HG02763 (cell line): ENCODE results near the gene CDCA5.
A peak's percentile ranks its signal among the peaks of the same experiment; 100 is the strongest.

Experiments used
- ATAC-seq: cut with Tn5 transposase; IDR thresholded peaks from one replicate; pipeline ENCODE4 v1.9.1; 2021; ENCODE audit warnings: mild to moderate bottlenecking, moderate library complexity; ENCODE audit not compliant: unreplicated experiment

CDCA5 gene

DNA sequence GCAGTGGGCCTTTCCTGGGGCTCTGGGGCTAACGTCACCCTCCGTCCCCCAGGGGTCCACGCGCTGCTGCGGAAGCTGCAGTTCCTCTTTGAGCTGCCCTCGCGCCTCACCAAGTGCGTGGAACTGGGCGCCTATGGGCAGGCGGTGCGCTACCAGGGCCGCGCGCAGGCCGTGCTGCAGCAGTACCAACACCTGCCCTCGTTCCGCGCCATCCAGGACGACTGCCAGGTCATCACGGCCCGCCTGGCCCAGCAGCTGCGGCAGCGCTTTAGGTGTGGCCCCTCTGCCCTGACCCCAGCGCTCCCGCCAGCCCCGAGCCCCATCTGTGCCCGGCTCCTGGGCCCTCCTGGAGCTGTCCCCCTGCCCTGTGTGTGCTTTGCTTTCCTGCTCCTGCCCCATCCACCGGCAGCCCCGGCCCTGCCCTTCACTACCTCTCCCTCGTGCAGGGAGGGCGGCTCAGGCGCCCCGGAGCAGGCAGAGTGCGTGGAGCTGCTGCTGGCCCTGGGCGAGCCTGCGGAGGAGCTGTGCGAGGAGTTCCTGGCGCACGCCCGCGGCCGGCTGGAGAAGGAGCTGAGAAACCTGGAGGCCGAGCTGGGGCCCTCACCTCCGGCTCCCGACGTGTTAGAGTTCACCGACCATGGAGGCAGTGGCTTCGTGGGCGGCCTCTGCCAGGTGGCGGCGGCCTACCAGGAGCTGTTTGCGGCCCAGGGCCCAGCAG is 24.1 kb upstream of the CDCA5 start:
- no peak for ATAC-seq

DNA sequence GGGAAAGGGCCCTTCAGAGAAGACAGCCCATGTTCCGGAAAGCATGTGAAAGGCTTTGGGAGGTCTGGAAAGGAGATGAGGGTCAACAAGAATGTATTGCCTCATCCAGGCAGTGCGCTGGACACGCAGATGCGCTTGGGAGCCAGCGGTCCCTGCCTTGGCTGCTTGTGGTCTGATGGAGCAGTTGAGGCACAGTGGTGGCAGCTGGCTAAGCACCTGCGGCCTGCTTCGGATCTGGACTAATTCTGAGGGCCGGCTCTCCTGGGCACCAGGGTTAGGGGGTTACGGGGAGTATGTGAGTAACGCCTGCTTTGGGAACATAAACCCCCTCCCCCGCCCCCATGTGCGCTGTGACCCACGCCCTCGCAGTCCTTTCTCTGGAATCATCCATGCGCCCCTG is 23.2 kb upstream of the CDCA5 start:
- ATAC-seq = no peak

DNA sequence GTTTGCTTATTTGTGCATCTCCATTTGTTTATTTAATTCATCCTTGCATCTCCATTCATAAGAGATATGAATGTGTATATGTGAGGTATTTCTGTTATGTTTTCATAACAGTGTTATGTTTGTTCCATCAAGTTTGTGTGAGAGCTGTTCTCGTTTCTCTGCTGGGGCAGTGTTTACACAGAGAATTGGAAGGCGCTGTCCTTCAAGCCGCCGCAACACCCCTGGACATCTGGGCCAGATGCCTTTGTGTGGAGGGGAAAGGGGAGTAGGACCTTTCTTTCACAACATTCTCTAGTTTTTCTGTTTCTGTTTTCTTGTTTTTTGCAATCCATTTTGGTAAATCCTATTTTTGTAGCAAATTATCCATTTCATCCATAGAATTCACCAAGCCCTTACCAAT is 20.8 kb upstream of the CDCA5 start:
- no peak for ATAC-seq

DNA sequence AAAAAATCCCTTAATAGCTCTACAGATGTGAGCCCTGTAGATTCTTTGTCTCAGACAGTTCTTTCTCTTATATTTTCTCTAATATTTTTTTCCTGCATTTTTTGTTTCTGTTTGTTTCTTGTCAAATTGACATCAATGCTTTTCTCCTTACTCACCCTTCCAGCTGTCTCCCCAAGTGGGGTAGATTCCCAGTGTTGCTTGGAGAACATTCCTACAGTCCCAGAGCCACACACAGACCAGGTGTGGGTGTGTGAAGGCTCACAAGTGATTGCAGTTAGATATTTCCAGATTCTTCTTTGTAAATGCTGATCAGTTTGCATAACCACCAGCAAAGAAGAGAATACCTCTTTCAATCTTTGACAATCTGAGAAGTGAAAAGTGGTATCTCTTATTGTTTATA is 19.6 kb upstream of the CDCA5 start:
- ATAC-seq = no peak

DNA sequence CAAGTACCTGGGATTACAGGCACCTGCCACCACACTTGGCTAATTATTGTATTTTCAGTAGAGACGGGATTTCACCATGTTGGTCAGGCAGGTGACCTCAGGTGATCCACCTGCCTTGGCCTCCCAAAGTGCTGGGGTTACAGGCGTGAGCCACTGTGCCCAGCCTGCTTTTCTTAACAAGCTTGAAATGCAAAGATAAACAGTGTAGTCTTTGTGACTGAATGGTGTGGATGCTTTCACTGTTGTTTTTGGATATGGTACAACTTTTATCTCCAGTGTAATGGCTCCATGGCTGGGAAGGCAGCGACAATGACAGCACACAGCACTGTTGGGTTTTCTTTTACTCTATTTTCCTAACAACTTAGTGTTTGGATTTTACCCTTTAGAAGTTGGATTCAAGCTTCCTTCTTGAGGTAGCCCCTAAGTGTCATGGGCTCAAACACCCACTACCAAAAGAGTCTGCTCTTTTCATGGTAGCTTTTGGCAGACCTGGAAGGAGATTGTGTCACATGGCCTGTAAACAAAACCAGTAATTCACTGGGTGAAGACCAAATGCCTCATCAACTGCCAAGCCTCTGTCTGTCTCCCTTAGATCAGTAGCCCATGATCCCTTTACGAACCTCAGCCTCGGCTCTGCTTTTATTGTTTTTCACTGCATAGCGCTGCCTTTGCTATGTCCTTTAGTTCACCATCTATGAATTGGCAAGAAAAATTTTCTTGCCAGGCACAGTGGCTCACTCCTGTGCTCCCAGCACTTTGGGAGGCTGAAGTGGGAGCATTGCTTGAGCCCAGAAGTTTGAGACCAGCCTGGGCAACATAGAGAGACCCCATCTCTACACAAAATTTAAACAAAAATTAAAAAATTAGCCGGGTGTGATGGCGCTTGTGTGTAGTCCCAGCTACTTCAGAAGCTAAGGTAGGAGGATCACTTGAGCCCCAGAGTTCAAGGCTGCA is 18.6 kb upstream of the CDCA5 start:
- no peak for ATAC-seq

DNA sequence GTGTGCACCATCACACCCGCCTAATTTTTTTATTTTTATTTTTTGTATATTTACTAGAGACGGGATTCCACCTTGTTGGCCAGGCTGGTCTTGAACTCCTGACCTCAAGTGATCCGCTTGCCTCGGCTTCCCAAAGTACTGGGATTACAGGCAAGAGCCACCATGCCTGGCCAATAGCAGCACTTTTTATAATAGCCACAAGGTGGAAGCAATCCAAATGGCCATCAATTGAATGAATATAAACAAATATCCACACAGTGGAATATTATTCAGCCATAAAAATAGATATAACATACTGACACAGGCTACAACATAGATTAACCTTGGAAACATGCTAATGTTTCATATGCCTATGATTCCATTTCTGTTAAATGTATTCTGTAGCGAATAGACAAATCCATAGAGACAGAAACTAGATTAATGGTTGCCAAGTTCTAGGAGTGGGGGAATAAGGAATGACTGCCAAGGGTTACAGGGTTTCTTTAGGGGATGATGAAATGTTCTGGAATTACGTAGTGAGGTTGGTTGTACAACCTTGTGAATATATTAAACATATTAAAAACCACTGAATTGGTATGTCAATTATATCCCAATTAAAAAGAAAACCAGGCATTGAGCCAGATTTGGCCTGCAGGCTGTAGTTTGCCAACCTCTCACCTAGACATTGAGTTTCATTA is 17.0 kb upstream of the CDCA5 start:
- no peak for ATAC-seq

DNA sequence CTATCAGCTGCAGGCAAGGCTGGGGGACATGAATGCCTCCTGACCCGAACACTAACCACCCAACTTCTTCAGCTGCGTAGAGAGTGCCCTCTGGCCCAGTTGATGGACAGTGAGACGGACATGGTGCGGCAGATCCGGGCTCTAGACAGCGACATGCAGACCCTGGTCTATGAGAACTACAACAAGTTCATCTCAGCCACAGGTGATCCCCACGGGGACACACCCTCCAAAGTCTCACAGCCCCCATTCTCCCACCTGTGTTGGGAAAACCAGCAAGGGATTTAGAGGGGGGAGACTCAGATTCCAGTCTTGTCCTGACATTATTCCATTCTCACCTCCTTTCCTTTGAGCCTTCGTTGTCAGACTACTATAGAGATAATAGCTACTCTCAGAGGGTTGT is 13.1 kb upstream of the CDCA5 start:
- ATAC-seq = no peak

DNA sequence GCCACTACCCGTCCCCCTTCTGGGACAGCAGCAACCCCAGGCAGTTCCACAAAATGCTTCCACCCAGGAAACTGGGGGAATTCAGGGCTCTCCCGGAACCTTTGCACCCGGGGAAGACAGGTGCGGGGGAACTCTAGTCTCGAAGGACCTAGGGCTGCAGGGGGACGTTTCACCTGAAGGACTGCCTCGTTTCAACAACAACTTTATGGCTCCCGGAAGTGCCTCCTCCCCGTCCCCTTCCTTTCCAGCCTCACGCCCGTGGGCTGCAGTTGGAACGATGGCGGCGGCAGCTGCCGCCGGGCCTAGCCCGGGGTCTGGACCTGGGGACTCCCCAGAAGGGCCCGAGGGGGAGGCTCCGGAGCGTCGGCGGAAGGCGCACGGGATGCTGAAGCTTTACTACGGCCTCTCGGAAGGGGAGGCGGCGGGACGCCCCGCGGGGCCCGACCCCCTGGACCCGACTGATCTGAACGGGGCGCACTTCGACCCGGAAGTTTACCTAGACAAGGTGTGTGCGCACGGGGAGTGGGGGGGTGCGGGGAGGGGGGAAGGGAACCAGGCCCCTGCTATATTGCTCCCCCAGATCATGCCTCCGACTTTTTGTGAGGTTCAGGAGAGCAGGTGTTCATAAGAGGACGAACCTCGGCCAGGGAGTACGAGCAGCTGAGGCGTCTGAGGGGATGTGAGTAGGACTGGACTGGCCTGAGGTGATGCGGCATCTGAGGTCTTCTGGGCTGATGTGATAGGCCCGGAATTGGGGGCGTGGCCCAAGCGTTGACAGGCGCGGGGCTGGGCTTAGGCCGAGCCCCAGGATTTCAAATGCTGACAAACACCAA is 12.3 kb upstream of the CDCA5 start, which contains the start of gene VPS51:
TSS of gene VPS51 (plus strand) at position 241 of the 833 bp plus-strand sequence. CDS start at position 278, 37 bp downstream.
- peak; percentile 75 for ATAC-seq

DNA sequence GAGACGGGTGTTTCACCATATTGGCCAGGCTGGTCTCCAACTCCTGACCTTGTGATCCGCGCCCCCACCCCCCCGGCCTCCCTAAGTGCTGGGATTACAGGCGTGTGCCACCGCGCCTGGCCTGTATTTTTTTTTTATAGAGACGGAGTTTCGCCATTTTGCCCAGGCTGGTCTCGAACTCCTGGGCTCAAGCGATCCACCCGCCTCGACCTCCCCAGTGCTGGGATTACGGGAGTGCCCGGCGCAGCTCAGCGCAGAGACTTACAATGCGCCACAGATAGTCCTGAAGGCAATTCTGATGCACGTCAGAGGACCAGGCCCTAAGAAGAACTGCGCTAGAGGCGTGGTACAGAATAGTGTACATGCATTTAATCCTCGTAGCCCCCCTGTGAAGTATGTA is 11.6 kb upstream of the CDCA5 start:
- no peak for ATAC-seq

DNA sequence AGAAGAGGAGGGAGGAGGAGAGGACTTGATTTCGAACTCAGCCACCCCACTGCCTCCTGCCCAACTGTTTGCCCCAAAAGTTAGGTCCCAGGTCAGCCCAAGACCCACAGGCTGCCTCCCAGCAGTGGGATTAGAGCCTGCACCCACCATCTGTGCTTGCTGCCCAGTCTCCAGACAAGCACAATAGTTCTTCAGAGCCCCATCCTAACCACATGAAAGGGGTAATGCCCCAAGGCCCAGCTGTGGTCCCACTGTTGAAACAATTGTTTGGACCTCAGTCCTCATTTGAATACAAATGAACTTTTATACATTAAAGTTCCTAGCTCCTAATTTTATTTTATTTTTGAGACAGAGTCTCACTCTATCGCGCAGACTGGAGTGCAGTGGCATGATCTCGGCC is 6.8 kb upstream of the CDCA5 start:
- no peak for ATAC-seq

DNA sequence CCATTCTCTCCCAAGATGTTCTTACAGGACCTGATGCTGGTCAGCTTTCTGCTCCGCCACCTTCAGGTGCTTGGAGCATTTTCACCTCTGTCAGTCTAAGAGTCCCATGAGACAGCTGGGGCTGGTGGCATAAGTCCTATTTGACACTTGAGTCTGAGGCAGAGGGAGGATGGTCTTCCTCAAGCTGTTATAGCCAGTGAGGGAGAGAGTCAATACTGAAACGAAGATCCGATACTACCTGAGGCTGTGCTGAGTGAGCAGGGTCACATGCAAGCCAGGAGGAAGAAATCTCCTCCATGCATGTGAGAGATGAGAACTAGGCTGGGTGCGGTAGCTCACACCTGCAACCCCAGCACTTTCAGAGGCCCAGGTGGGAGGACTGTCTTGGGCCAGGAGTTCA is 5.8 kb upstream of the CDCA5 start:
- no peak for ATAC-seq

DNA sequence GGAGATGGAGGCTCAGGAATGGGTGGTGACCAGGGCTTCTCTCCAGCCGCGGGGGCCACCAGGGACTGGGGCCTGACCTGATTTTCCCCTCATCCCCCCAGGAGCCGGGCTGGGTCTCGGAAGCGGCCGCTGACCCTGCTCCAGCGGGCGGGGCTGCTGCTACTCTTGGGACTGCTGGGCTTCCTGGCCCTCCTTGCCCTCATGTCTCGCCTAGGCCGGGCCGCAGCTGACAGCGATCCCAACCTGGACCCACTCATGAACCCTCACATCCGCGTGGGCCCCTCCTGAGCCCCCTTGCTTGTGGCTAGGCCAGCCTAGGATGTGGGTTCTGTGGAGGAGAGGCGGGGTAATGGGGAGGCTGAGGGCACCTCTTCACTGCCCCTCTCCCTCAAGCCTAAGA is 4.0 kb upstream of the CDCA5 start:
- no peak for ATAC-seq

DNA sequence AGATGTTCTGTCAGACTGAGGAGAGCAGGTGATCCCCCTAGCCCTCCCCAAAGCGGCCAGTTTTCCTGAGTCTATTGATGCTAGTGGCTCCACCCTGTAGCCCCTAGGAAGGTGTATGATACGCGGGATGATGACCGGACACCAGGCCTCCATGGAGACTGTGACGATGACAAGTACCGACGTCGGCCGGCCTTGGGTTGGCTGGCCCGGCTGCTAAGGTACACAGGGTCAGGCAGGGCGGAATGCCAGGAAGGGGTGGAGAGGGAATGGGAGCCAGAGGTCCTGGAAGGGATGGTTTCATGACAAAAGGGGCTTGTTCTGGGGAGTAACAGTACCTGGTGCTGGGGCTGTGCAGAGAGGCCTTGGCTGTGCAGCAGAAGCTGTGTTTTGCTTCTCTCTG is 3.4 kb upstream of the CDCA5 start:
- no peak for ATAC-seq

DNA sequence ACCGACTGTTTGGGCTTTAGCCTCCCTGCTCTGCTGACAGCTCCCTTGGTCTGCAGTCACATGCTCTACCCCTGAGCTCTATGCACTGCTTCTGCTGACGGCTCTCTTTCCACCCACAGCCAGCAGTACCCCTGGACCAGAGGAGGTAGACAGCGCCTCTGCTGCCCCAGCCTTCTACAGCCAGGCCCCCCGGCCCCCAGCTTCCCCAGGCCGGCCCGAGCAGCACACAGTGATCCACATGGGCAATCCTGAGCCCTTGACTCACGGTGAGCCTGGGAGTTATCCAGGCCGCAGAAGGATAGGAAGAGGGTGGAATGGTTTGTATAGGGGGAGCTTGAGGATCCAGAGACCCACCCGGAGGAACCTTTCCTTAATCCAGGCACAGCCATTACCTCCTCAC is 3.0 kb upstream of the CDCA5 start:
- ATAC-seq = no peak

DNA sequence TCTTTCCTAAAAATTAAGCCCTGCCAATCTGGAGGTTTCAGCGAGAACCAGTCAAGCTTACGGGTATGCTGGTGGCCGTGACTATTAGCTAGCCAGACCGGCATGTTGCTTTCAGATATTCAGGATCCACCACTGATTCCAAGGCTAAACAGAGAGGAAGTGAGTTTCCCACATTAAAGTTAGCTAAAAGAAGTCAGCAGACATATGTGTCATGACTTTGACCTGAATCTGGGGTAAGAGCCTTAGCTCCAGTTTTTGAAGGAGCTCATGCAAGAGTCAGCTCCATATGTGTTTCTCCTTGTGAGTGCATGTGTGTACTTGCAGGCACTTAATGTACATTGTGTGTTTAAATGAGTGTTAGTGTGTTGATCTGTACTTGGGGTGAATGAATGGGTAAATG is 1.6 kb upstream of the CDCA5 start:
- ATAC-seq = no peak

DNA sequence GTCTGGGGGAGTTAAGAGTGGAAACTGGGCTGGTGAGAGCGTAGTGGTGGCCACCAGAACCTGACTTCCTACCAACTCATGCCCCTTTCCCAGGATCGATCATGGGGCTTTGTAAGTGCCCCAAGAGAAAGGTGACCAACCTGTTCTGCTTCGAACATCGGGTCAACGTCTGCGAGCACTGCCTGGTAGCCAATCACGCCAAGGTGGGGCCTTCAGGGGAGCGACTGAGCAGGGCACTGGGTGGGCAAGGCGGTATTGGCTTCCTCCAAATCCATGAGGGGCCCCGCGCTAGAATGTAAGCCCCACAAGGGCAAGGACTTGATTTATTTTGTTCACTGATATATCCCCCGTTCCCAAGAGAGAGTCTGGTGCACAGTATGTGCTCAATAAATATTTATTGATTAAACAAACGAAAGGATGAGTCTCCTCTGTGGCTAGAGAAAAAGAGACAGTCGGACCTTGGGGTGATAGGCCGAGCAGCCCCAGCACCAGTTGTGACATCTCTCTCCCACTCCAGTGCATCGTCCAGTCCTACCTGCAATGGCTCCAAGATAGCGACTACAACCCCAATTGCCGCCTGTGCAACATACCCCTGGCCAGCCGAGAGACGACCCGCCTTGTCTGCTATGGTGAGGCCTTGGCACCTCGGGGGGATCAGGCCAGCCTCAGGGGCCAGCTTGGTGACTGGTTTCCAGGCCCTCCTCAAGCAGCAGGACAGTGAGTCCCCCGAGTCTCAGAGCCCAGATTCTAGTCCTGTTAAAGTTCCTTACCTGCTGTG is 947 bp upstream of the CDCA5 start:
- no peak for ATAC-seq

DNA sequence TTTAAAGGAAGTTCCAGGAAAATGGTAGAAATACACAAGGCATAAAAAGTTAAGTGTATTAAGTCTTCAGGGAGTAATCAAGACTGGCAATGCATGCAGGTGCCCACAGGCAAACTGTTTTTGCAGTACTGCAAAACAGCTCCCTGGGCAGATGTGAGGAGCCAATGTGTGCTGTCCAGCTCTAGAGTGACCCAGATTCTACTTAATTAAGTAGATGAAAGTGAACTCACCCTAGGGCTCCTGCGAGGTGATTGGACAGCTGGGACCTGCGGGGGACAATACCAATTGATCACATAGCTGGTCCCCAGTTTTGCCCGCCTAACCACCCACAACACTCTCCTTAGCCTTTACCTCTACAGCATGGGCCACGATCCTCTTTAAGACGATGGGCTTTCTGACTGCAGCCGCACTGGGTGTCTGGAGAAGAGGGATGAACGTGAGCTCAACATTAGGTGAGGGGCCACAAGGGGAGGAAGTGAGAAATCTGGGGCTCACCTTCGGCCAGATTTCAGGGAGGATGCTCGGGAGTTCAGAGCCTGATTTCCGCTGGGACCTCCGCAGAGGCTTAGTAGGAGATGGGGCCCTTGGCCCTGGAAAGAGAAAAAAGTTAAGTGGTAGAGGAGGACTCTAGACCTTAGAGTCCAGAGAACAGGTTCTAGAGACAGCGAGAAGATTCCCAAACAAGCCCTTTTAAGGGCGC is 556 bp downstream of the CDCA5 start:
- ATAC-seq = no peak

DNA sequence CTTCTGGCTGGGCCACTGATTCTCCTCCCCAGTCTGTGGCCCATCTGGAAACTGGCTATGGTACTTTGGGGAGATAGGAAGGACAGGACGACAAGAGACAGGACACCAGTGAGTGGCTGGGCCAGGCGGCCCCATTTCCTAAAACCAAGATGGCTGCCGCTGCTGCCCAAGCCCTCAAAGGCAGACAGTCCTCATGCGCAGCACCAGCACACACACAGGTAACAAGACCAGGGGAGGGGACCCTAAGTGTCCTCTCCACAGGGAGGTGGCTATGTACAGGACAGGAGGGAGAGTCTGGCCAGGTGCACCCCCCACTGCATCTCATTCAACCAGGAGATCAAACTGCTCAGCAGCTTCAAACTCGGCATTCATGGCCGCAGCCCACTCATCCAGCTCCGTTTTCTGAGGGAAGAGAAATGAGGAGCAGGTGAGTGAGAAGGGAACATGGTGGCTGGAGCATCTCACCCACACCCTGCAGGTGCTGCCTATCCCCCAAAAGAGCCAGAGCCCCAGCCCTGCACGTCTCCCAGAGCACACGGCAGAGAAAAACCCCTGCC is 5.0 kb downstream of the CDCA5 start:
- ATAC-seq = no peak

DNA sequence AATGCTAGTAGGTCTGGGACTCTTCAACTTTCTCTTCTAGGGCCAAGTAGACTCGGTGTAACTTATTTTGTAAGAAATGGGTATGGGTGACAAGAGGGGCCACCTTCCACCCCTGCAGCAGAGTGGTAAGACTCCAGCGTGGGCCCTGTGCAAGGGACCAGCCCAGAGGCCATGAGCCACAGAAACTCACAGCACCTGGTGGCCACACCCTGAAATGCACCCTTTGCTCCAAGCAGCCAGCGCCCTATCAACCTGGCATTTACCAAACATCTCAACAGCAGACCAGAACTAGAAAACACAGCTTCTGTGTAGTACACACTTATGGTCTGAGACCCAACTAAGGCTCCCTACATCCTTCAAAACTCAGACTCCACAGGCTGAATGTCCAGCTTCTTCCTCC is 5.7 kb downstream of the CDCA5 start:
- ATAC-seq = no peak
